ENCODE results near the gene OLFML2B.
A peak's percentile ranks its signal among the peaks of the same experiment; 100 is the strongest.

GRCh38 chr1:162023547-162024501 is at the start of gene OLFML2B:
- TF ChIP-seq KLF7 (tag by site-specific recombination; IDR thresholded peaks at IDR 0.05; ENCODE audit: borderline replicate concordance) = no peak
- TF ChIP-seq CTCF (tag by site-specific recombination; IDR thresholded peaks at IDR 0.05) = no peak; the same call in 1 of the 2 replicates
- peak; percentile 33; the same call in 1 of the 2 replicates for TF ChIP-seq KLF1 (tag by site-specific recombination; IDR thresholded peaks at IDR 0.05)
- no peak; the same call in 1 of the 2 replicates for TF ChIP-seq ZNF184 (tag by site-specific recombination; IDR thresholded peaks at IDR 0.05)
- no peak for TF ChIP-seq ZSCAN4 (tag by site-specific recombination; IDR thresholded peaks at IDR 0.05)

Data from HEK293 (cell line).